ENCODE measurements around the gene CDH18.

CDH18 gene

GRCh38 chr5:19577882-19578281, 410.1 kb downstream of the CDH18 start:
- DNase-seq = peak; percentile 73

GRCh38 chr5:19568004-19568403, 420.0 kb downstream of the CDH18 start:
- no peak for DNase-seq

- DNase-seq = no peak
Observed at GRCh38 chr5:19565466-19565865, 422.5 kb downstream of the CDH18 start.

- DNase-seq = no peak
Observed at GRCh38 chr5:19564036-19564435, 424.0 kb downstream of the CDH18 start.

GRCh38 chr5:19555876-19556275, 432.1 kb downstream of the CDH18 start:
- no peak for DNase-seq

- DNase-seq = no peak
Observed at GRCh38 chr5:19555436-19555835, 432.6 kb downstream of the CDH18 start.

- no peak for DNase-seq
Observed at GRCh38 chr5:19554524-19554923, 433.5 kb downstream of the CDH18 start.

GRCh38 chr5:19547640-19548039, 440.4 kb downstream of the CDH18 start:
- no peak for DNase-seq

GRCh38 chr5:19546521-19546920, 441.5 kb downstream of the CDH18 start:
- no peak for DNase-seq

- no peak for DNase-seq
Observed at GRCh38 chr5:19538607-19539006, 449.4 kb downstream of the CDH18 start.

GRCh38 chr5:19536387-19536786, 451.6 kb downstream of the CDH18 start:
- no peak for DNase-seq

GRCh38 chr5:19534751-19535150, 453.2 kb downstream of the CDH18 start:
- DNase-seq = no peak

- no peak for DNase-seq
Observed at GRCh38 chr5:19532936-19533335, 455.1 kb downstream of the CDH18 start.

GRCh38 chr5:19531374-19531952, 456.5 kb downstream of the CDH18 start:
- no peak for DNase-seq

GRCh38 chr5:19519448-19519847, 468.6 kb downstream of the CDH18 start:
- DNase-seq = no peak

GRCh38 chr5:19498852-19499251, 489.1 kb downstream of the CDH18 start:
- no peak for DNase-seq

- DNase-seq = no peak
Observed at GRCh38 chr5:19497229-19497815, 490.7 kb downstream of the CDH18 start.

GRCh38 chr5:19496056-19496455, 491.9 kb downstream of the CDH18 start:
- DNase-seq = no peak

GRCh38 chr5:19492861-19493260, 495.1 kb downstream of the CDH18 start:
- no peak for DNase-seq

- DNase-seq = no peak
Observed at GRCh38 chr5:19488786-19489185, 499.2 kb downstream of the CDH18 start.

- no peak for DNase-seq
Observed at GRCh38 chr5:19487480-19487879, 500.5 kb downstream of the CDH18 start.

- no peak for DNase-seq
Observed at GRCh38 chr5:19479562-19479961, 508.4 kb downstream of the CDH18 start.

GRCh38 chr5:19462019-19462418, 526.0 kb downstream of the CDH18 start:
- no peak for DNase-seq

- DNase-seq = no peak
Observed at GRCh38 chr5:19424506-19424905, 563.5 kb downstream of the CDH18 start.
